ENCODE data around the gene ATP10A.
"Not testable (repeated sequence)": the region's sequence is repeated elsewhere in the genome, so short reads cannot be mapped to it uniquely, and the experiment has no call there.

The ATP10A gene

GRCh38 chr15:25771338-25771706 is 91.8 kb downstream of the ATP10A start:
- no peak for FAIRE-seq

- no peak for FAIRE-seq
Measured at GRCh38 chr15:25770618-25771337, 92.3 kb downstream of the ATP10A start.

GRCh38 chr15:25770031-25770430 is 93.1 kb downstream of the ATP10A start:
- FAIRE-seq: no peak

GRCh38 chr15:25768271-25768670 is 94.9 kb downstream of the ATP10A start:
- no peak for FAIRE-seq

GRCh38 chr15:25767356-25768151 is 95.6 kb downstream of the ATP10A start:
- no peak for FAIRE-seq

GRCh38 chr15:25766417-25766816 is 96.7 kb downstream of the ATP10A start:
- no peak for FAIRE-seq

- no peak for FAIRE-seq
Measured at GRCh38 chr15:25764980-25765735, 98.0 kb downstream of the ATP10A start.

GRCh38 chr15:25763954-25764353 is 99.2 kb downstream of the ATP10A start:
- FAIRE-seq: no peak

- no peak for FAIRE-seq
Measured at GRCh38 chr15:25763331-25763751, 99.8 kb downstream of the ATP10A start.

- no peak for FAIRE-seq
Measured at GRCh38 chr15:25761971-25762662, 101.0 kb downstream of the ATP10A start.

GRCh38 chr15:25759421-25759820 is 103.7 kb downstream of the ATP10A start:
- no peak for FAIRE-seq

- not testable (repeated sequence) for FAIRE-seq
Measured at GRCh38 chr15:25758612-25759011, 104.5 kb downstream of the ATP10A start.

GRCh38 chr15:25743548-25744275 is 119.4 kb downstream of the ATP10A start:
- no peak for FAIRE-seq

GRCh38 chr15:25742776-25743547 is 120.2 kb downstream of the ATP10A start:
- FAIRE-seq: no peak

GRCh38 chr15:25742041-25742730 is 120.9 kb downstream of the ATP10A start:
- no peak for FAIRE-seq

- FAIRE-seq: no peak
Measured at GRCh38 chr15:25741256-25741580, 121.9 kb downstream of the ATP10A start.

- FAIRE-seq: no peak
Measured at GRCh38 chr15:25740383-25741255, 122.5 kb downstream of the ATP10A start.

- FAIRE-seq: no peak
Measured at GRCh38 chr15:25739687-25740121, 123.4 kb downstream of the ATP10A start.

GRCh38 chr15:25738171-25738965 is 124.8 kb downstream of the ATP10A start:
- FAIRE-seq: no peak
